NCI-H526 treated with DMSO at 0.1 percent for 48 hours (cell line): ENCODE results near the gene PATL2.
A peak's percentile ranks its signal among the peaks of the same experiment; 100 is the strongest.
"Not testable (repeated sequence)": the region's sequence is repeated elsewhere in the genome, so short reads cannot be mapped to it uniquely, and the experiment has no call there.

Source experiments
- DNase-seq: peaks from one replicate; lab custom pipeline; 2025; lab: John Stamatoyannopoulos, UW

The PATL2 gene

GRCh38 chr15:44719293-44719999 lies 8.3 kb upstream of the PATL2 start:
- DNase-seq = no peak

- no peak for DNase-seq
Measured at GRCh38 chr15:44718927-44719292, 7.8 kb upstream of the PATL2 start.

GRCh38 chr15:44718180-44718926 lies 7.2 kb upstream of the PATL2 start:
- DNase-seq = no peak

DNA sequence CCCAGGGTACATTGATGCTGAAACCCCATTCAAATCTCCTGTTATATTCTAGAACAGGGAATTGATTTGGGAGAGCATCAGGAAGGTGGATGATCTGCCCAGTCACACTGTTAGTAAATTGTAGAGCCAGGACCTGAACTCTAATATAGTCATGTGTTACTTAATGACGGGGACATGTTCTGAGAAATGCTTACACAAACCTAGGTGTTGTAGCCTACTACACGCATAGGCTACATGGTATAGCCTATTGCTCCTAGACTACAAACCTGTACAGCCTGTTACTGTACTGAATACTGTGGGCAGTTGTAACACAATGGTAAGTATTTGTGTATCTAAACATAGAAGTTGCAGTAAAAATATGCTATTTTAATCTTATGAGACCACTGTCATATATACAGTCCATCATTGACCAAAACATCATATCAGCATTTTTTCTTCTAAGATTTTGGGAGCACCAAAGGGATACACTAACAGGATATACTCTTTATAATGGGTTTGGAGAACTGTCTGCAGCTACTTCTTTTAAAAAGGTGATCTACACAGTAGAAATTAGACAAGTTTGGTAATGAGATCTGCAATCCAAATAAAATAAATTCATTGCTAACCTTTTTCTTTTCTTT lies 6.0 kb upstream of the PATL2 start:
- no peak for DNase-seq

GRCh38 chr15:44715797-44716334 lies 4.7 kb upstream of the PATL2 start:
- DNase-seq = no peak

GRCh38 chr15:44715142-44715796 lies 4.1 kb upstream of the PATL2 start:
- no peak for DNase-seq

DNA sequence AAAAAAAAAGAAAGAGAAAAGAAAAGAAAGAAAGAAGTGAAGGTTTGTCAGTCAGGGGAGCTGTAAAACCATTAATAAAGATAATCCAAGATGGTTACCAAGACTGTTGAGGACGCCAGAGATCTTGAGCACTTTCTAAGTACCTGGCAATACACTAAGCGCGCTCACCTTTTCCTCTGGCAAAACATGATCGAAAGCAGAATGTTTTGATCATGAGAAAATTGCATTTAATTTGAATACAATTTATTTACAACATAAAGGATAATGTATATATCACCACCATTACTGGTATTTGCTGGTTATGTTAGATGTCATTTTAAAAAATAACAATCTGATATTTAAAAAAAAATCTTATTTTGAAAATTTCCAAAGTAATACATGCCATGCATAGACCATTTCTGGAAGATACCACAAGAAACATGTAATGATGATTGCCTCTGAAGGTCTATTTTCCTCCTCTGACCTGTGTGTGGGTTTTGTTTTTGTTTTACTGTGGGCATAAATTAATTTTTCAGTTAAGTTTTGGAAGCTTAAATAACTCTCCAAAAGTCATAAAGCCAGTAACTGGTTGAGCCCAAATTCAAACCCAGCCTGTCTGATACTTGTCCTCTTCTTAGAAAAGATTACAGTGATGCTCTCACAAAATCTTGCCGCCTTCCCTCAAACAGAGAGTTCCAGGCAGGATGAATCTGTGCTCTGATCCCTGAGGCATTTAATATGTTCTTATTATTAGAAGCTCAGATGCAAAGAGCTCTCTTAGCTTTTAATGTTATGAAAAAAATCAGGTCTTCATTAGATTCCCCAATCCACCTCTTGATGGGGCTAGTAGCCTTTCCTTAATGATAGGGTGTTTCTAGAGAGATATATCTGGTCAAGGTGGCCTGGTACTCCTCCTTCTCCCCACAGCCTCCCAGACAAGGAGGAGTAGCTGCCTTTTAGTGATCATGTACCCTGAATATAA lies 2.2 kb upstream of the PATL2 start:
- peak; percentile 9 for DNase-seq

- DNase-seq = peak; percentile 17
Measured at GRCh38 chr15:44712346-44713005, 1.4 kb upstream of the PATL2 start.

- DNase-seq = peak; percentile 51
Measured at GRCh38 chr15:44711743-44712345, 721 bp upstream of the PATL2 start.

DNA sequence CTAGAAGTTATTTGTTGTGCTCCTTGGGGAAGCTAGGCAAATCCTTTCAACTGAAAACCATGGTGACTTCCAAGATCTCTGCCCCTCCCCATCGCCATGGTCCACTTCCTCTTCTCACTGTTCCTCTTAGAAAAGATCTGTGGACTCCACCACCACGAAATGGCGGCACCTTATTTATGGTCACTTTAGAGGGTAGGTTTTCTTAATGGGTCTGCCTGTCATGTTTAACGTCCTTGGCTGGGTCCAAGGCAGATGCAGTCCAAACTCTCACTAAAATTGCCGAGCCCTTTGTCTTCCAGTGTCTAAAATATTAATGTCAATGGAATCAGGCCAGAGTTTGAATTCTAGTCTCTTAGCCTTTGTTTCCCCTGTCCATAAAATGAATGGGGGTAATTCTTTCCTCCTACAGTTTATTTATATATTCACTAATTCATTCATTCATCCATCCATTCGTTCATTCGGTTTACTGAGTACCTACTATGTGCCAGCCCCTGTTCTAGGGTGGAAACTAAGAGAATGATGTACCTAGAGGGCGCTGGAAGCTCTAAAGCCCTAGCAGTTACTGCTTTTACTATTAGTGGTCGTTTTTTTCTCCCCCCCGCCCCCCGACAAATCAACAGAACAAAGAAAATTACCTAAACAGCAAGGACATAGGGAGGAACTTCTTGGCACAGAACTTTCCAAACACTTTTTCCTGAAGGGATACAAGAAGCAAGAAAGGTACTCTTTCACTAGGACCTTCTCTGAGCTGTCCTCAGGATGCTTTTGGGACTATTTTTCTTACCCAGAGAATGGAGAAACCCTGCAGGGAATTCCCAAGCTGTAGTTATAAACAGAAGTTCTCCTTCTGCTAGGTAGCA lies 657 bp downstream of the PATL2 start:
- DNase-seq = peak; percentile 5

DNA sequence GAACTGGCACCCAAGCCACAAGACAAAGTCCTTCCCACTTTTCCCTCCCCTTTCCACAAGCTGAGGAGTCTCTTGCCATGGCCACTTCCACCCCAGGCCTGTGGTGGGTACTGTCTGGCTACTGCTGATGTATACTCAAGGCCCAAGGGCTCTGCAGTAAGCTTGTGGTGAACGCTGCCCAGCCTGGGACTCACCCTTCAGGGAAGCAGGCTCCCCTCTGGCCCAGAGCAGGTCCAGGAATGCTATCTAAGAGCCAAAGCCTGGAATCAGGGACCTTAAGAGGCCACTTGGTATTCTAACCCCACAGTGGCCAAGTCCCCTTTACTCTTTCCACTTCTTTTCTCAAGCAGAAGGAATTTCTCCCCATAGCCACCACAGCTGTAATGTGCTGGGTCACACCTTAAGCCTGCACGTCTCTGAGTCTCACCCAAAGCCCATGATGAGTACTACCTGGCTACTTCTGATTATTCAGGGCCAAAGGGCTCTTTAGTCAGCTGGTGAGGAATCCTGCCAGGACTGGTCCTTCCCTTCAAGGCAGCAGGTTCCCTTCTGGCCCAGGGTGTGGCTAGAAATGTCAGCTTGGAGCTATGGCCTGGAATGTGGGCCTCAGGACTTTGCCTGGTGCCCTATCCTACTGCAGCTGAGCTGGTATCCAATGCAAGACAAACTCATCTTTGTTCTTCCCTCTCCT lies 4.0 kb downstream of the PATL2 start:
- DNase-seq = no peak

GRCh38 chr15:44706401-44706800 lies 4.7 kb downstream of the PATL2 start:
- DNase-seq = no peak

GRCh38 chr15:44705986-44706385 lies 5.1 kb downstream of the PATL2 start:
- no peak for DNase-seq

DNA sequence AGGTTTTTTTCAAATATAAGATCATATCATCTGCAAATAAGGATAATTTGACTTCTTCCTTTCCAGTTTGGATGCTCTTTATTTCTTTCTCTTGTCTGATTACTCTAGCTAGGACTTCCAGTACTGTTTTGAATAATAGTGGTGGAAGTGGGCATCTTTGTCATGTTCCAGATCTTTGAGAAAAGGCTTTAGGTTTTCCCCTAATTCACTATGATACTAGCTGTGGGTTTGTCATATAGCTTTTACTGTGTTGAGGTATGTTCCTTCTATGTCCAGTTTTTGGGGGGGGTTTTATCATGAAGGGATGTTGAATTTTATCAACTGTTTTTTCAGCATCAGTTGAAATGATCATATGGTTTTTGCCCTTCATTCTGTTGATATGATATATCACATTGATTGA lies 10.4 kb downstream of the PATL2 start:
- not testable (repeated sequence) for DNase-seq

DNA sequence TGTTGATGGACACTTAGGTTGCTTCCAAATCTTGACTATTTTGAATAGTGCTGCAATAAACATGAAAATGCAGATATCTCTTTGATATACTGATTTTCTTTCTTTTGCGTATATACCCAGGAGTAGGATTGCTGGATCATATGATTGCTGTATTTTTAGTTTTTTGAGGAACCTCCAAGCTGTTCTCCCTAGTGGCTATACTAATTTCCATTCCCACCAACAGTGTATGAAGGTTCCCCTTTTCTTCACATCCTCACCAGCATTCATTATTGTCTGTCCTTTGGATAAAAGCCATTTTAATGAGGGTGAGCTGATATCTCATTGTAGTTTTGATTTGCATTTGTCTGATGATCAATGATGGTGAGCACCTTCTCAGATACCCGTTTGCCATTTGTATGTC lies 12.5 kb downstream of the PATL2 start:
- no peak for DNase-seq

DNA sequence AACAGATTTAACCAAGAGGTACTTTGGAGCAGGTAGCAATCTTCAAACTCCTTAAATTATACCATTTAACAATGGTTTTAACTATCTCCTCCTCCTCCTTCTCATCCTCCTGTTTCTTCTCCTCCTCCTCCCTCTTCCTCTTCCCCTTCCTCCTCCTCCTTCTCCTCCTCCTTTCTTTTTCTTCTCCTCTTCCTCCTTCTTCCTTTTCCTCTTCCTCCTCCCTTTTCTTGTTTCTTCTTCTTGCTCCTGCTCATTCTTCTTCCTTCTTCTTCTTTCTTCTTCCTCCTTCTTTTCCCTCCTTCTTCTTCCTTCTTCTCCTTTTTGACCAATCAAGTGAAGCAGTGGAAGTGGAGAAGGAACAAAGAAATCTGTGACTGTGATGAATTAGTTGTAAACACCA lies 14.1 kb downstream of the PATL2 start:
- DNase-seq = no peak

GRCh38 chr15:44695294-44695693 lies 15.8 kb downstream of the PATL2 start:
- no peak for DNase-seq

DNA sequence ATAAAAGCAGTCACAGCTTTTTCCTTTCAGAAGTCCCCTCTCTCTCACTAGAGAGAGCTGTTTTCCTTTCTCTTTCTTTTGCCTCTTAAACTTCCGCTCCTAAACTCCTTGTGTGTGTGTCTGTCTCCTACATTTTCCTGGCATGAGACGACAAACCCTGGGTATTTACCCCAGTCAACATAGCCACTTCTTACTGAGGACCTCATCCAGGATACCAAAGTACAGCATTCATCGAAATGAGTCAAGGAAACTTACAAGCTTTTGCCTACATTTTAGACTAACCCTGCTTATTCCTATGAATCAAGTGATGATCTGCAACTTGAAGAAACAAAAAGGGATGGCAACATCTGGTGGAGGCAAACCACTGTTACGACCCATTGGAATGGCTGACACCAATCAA lies 16.7 kb downstream of the PATL2 start:
- DNase-seq = no peak

- DNase-seq = no peak
Measured at GRCh38 chr15:44692659-44693058, 18.5 kb downstream of the PATL2 start.
